GM12878 (cell line): ENCODE measurements around the gene S100A6. TPM values are rescaled to one million over a fixed set of nuclear protein-coding genes. Genes with fewer than 3 reads are reported as not detected.

ENCODE experiments used
- BHLHE40 ChIP-seq, 2 experiments: fragments of 450-650 bp in 1 of 2; IDR thresholded peaks; 2 replicates each; pipeline ENCODE4 v1.6.1; 2011 to 2017; ENCODE audit warnings: low read depth in 2 of 2, borderline replicate concordance in 1 of 2, improper control_type of control experiment in 1 of 2, low read length in 1 of 2, mild to moderate bottlenecking in 1 of 2
- CHD2 ChIP-seq: IDR thresholded peaks from 2 replicates; pipeline ENCODE4 v1.6.1; 2011; ENCODE audit warnings: low read depth, low read length, improper control_type of control experiment, borderline replicate concordance
- CREB1 ChIP-seq: IDR thresholded peaks from 2 replicates; pipeline ENCODE4 v1.6.1; 2012; ENCODE audit warnings: low read depth, mild to moderate bottlenecking, inconsistent platforms
- EGR1 ChIP-seq, 2 experiments: IDR thresholded peaks; 1 replicate in 1 of 2; 2 replicates in 1 of 2; pipeline ENCODE4 v1.6.1; 2011 to 2012; ENCODE audit warnings: low read depth in 2 of 2, low read length in 2 of 2, borderline replicate concordance in 1 of 2, mild to moderate bottlenecking in 1 of 2, moderate library complexity in 1 of 2
- EP300 ChIP-seq, 2 experiments: fragments of 150-350 bp in 1 of 2; IDR thresholded peaks; 2 replicates each; pipeline ENCODE4 v1.6.1; 2011 to 2012; ENCODE audit warnings: low read depth in 2 of 2, low read length in 2 of 2, borderline replicate concordance in 1 of 2, improper control_type of control experiment in 1 of 2, inconsistent platforms in 1 of 2; ENCODE audit not compliant: control insufficient read depth in 1 of 2
- FOXK2 ChIP-seq: fragments of 450-650 bp; IDR thresholded peaks from 2 replicates; pipeline ENCODE4 v1.6.1; 2017; ENCODE audit warnings: mild to moderate bottlenecking, moderate library complexity
- MLLT1 ChIP-seq: fragments of 450-650 bp; IDR thresholded peaks from 2 replicates; pipeline ENCODE4 v1.6.1; 2016; ENCODE audit warnings: mild to moderate bottlenecking
- NFIC ChIP-seq: IDR thresholded peaks from 2 replicates; pipeline ENCODE4 v1.6.1; 2012; ENCODE audit warnings: low read depth, mild to moderate bottlenecking, inconsistent platforms, low read length, moderate library complexity
- NFXL1 ChIP-seq: fragments of 450-650 bp; IDR thresholded peaks from 2 replicates; pipeline ENCODE4 v1.6.1; 2017; ENCODE audit warnings: antibody characterized with exemption, mild to moderate bottlenecking, borderline replicate concordance
- SREBF1 ChIP-seq: IDR thresholded peaks from 2 replicates; pipeline ENCODE4 v1.6.1; 2012; ENCODE audit warnings: mild to moderate bottlenecking, low read length
- TAF1 ChIP-seq: IDR thresholded peaks from 2 replicates; pipeline ENCODE4 v1.6.1; 2011; ENCODE audit warnings: mild to moderate bottlenecking, low read depth, low read length, borderline replicate concordance
- TCF3 ChIP-seq: IDR thresholded peaks from 2 replicates; pipeline ENCODE4 v1.6.1; 2012; ENCODE audit warnings: low read depth, mild to moderate bottlenecking, low read length, borderline replicate concordance; ENCODE audit not compliant: insufficient read depth
- USF2 ChIP-seq: IDR thresholded peaks from 2 replicates; pipeline ENCODE4 v1.6.1; 2011; ENCODE audit warnings: low read depth, low read length, improper control_type of control experiment, borderline replicate concordance
- ZNF384 ChIP-seq: IDR thresholded peaks from 2 replicates; pipeline ENCODE4 v1.6.1; 2012; ENCODE audit warnings: low read depth, mild to moderate bottlenecking, low read length, improper control_type of control experiment, borderline replicate concordance
- ZNF622 ChIP-seq: fragments of 450-650 bp; IDR thresholded peaks from 2 replicates; pipeline ENCODE4 v1.6.1; 2017; ENCODE audit warnings: mild to moderate bottlenecking, inconsistent platforms
- polyA plus RNA-seq, 11 experiments: library from polyadenylated mRNA; depleted of rRNA in 4 of 11; unstranded in 6 of 11; stranded (reverse) in 5 of 11; fragments of >200 nt; fragmentation: Nextera tagmentation in 4 of 11; fragmentation: Illumina TruSeq in 1 of 11; extraction: Ambion mirVana in 4 of 11; extraction: Trizol in 1 of 11; gene quantifications; 1 replicate in 1 of 11; 2 replicates in 10 of 11; pipeline versions ENCODE4 v1.2.1 to v1.2.3, GENCODE V29; 2011 to 2016; ENCODE audit warnings: inconsistent platforms in 2 of 11, missing spikeins in 2 of 11, low read depth in 1 of 11
- total RNA-seq, 4 experiments: library from RNA; depleted of rRNA in 3 of 4; stranded (reverse); fragments of >200 nt in 3 of 4; fragmentation: Illumina TruSeq in 1 of 4; extraction: Trizol in 1 of 4; gene quantifications; 2 replicates each; pipeline versions ENCODE4 v1.2.1 to v1.2.3, GENCODE V29; 2013 to 2021
- TF ChIP-seq, protein P1 (sequence below): fragments of 450-650 bp; IDR thresholded peaks from 2 replicates; pipeline ENCODE4 v1.6.1; 2017; ENCODE audit warnings: mild to moderate bottlenecking, moderate library complexity
- TF ChIP-seq, protein P2 (sequence below): fragments of 450-650 bp; IDR thresholded peaks from 2 replicates; pipeline ENCODE4 v1.6.1; 2014; ENCODE audit warnings: mild to moderate bottlenecking
- TF ChIP-seq, protein P3 (sequence below): fragments of 450-650 bp; formaldehyde crosslinking; IDR thresholded peaks from 2 replicates; pipeline ENCODE4 v1.5.0; 2022; ENCODE audit warnings: mild to moderate bottlenecking, missing genetic modification characterization

Gene S100A6
- total and polyA plus RNA-seq, 10 of the 15 experiments (the other 5 are each of a cell fraction or from before 2014, with no cell fraction given) = 7.2 to 121 (median 45.7) TPM

DNA sequence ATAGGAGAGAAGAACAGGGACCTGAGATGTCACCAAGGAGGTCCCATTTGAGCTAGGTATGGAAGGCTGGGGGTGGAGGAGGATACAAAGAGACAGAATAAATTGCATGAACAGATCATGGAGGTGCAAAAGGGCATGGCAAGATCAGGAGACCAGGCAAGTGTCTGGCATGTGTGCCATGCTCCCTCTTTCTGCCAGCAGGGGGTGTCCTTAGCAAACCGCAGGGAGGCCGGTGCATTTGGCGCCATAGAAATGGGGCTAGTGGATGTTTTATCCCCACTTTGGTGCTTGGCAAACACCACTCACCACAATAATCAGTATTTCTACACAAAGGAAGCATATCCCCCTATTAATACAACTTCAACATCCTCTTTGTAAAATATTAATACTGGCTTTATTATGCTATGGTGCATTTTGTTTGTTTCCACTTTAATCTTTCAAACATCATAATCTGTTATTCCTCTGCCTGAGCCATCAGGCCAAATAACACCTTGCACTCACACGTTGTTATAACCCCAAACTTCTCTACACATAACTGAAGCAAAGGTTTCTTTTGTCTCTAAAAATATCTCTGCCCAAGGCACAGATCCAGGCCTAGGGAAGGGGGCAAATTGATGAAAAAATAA, 25.9 kb downstream of the S100A6 start (continued):
- TF ChIP-seq MLLT1 (no peak), SREBF1 (no peak), NFIC (no peak), EP300 (IDR thresholded peaks at IDR 0.05; ENCODE audit: borderline replicate concordance in 1 of 2, control insufficient read depth in 1 of 2, low read depth in 2 of 2, low read length in 2 of 2) (no peak), ZNF384 (no peak), CHD2 (no peak), FOXK2 (no peak), EGR1 (IDR thresholded peaks at IDR 0.05; ENCODE audit: borderline replicate concordance in 1 of 2, low read depth in 2 of 2, low read length in 2 of 2) (no peak), BHLHE40 (IDR thresholded peaks at IDR 0.05; ENCODE audit: borderline replicate concordance in 1 of 2, low read depth in 2 of 2, low read length in 1 of 2) (peak in 1 of 2 experiments; percentile 40; a peak in 1 of 4 replicates), ZNF622 (no peak), CREB1 (no peak), NFXL1 (no peak), TCF3 (no peak), TAF1 (no peak), USF2 (no peak)
- TF ChIP-seq, protein P1, sequence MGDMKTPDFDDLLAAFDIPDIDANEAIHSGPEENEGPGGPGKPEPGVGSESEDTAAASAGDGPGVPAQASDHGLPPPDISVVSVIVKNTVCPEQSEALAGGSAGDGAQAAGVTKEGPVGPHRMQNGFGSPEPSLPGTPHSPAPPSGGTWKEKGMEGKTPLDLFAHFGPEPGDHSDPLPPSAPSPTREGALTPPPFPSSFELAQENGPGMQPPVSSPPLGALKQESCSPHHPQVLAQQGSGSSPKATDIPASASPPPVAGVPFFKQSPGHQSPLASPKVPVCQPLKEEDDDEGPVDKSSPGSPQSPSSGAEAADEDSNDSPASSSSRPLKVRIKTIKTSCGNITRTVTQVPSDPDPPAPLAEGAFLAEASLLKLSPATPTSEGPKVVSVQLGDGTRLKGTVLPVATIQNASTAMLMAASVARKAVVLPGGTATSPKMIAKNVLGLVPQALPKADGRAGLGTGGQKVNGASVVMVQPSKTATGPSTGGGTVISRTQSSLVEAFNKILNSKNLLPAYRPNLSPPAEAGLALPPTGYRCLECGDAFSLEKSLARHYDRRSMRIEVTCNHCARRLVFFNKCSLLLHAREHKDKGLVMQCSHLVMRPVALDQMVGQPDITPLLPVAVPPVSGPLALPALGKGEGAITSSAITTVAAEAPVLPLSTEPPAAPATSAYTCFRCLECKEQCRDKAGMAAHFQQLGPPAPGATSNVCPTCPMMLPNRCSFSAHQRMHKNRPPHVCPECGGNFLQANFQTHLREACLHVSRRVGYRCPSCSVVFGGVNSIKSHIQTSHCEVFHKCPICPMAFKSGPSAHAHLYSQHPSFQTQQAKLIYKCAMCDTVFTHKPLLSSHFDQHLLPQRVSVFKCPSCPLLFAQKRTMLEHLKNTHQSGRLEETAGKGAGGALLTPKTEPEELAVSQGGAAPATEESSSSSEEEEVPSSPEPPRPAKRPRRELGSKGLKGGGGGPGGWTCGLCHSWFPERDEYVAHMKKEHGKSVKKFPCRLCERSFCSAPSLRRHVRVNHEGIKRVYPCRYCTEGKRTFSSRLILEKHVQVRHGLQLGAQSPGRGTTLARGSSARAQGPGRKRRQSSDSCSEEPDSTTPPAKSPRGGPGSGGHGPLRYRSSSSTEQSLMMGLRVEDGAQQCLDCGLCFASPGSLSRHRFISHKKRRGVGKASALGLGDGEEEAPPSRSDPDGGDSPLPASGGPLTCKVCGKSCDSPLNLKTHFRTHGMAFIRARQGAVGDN = no peak
- TF ChIP-seq, protein P2, sequence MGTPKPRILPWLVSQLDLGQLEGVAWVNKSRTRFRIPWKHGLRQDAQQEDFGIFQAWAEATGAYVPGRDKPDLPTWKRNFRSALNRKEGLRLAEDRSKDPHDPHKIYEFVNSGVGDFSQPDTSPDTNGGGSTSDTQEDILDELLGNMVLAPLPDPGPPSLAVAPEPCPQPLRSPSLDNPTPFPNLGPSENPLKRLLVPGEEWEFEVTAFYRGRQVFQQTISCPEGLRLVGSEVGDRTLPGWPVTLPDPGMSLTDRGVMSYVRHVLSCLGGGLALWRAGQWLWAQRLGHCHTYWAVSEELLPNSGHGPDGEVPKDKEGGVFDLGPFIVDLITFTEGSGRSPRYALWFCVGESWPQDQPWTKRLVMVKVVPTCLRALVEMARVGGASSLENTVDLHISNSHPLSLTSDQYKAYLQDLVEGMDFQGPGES = no peak
- TF ChIP-seq, protein P3, sequence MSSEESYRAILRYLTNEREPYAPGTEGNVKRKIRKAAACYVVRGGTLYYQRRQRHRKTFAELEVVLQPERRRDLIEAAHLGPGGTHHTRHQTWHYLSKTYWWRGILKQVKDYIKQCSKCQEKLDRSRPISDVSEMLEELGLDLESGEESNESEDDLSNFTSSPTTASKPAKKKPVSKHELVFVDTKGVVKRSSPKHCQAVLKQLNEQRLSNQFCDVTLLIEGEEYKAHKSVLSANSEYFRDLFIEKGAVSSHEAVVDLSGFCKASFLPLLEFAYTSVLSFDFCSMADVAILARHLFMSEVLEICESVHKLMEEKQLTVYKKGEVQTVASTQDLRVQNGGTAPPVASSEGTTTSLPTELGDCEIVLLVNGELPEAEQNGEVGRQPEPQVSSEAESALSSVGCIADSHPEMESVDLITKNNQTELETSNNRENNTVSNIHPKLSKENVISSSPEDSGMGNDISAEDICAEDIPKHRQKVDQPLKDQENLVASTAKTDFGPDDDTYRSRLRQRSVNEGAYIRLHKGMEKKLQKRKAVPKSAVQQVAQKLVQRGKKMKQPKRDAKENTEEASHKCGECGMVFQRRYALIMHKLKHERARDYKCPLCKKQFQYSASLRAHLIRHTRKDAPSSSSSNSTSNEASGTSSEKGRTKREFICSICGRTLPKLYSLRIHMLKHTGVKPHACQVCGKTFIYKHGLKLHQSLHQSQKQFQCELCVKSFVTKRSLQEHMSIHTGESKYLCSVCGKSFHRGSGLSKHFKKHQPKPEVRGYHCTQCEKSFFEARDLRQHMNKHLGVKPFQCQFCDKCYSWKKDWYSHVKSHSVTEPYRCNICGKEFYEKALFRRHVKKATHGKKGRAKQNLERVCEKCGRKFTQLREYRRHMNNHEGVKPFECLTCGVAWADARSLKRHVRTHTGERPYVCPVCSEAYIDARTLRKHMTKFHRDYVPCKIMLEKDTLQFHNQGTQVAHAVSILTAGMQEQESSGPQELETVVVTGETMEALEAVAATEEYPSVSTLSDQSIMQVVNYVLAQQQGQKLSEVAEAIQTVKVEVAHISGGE (CRISPR knock-in tag) = no peak
